ENCODE measurements around the gene PAPLN. TPM values are rescaled to one million over a fixed set of nuclear protein-coding genes. Genes with fewer than 3 reads are reported as not detected.

PAPLN gene
- total RNA-seq, 1 experiment from 2014 or later: 3.0 TPM

DNA sequence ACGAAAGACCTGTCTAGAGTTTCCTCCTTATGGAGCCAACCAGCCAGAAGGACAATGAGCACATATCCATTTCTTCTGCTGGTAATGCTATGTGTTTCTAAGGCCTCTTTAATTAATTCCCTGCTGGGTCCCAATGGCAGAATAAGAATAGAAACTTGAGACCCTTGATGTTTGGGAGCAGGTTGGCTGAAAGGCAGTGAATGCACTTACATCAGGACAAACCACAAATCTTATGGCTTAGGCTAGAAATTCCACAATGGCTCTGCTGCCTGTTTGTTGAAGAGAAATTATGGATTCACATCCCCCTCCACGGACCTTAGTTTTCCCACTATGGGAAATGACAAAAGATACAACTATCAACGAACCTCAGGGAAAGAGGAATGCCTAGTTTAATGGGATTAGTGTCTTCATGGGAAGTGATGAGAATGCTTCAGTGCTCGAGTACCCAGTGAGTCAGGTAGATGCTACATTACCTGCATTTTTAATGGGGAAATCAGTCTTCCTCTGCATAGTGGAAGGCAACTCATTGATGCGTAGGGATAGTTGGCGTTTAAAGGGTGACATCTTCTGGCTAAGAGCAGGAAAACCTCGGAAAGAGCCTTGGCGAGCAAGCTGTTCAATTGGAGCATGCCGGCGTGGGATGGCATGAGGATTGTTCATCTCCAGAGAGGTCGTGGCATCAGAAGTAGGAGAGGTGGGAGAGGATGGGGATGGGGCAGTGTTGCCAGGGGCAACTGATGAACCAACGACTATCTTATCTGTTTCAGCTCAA is 46.5 kb downstream of the PAPLN start:
- Mint-ChIP-seq H3K27ac (ENCODE audit: unreplicated experiment) (no peak overlapping the region), H3K36me3 (ENCODE audit: insufficient read depth, unreplicated experiment) (peaks cover 44% of the 10 kb centered on the region), H3K9me3 (ENCODE audit: unreplicated experiment) (no peaks in the 10 kb centered on the region), H3K4me3 (ENCODE audit: unreplicated experiment) (no peak overlapping the region), H3K4me1 (ENCODE audit: low read depth, unreplicated experiment) (peaks cover 6% of the 10 kb centered on the region), H3K27me3 (ENCODE audit: insufficient read depth, unreplicated experiment) (no peaks in the 10 kb centered on the region)
- ChIA-PET CTCF (interaction anchor here (0.6 to 1.2 kb wide), 2 partner anchors 110 to 188 kb away, joined by 3 read pairs; no protein-coding TSS in a partner anchor), POLR2A (no interaction called here)
- intact Hi-C loops (cut with micrococcal nuclease; ENCODE audit: unreplicated experiment): loop anchor here (5.0 kb wide), 2 partner anchors 46 to 189 kb away; partner anchors contain the start of gene PAPLN
- no TSS peak for BruUV-seq (replicated peaks)
- Histone ChIP-seq H3K27me3 (replicated peaks; ENCODE audit: control insufficient read depth, insufficient read depth, low read length) (no peaks in the 10 kb centered on the region), H3K4me1 (no peaks in the 10 kb centered on the region), H3K4me3 (ENCODE audit: low read depth, low read length) (no peak overlapping the region), H3K36me3 (ENCODE audit: control insufficient read depth, insufficient read depth, low read length) (peaks cover 2% of the 10 kb centered on the region), H3K9me3 (no peaks in the 10 kb centered on the region)
- no peak for DNase-seq
- TF ChIP-seq CTCF (IDR thresholded peaks at IDR 0.05; ENCODE audit: insufficient read depth in 1 of 2, low read depth in 1 of 2, low read length in 1 of 2, severe bottlenecking in 1 of 2, unreplicated experiment in 1 of 2): no peak

- H3K4me3 Mint-ChIP-seq (ENCODE audit: unreplicated experiment): no peak overlapping the region
- POLR2A ChIA-PET: no interaction called here
Observed at GRCh38 chr14:73285979-73286378, 48.7 kb downstream of the PAPLN start.

GRCh38 chr14:73286598-73286997 is 49.3 kb downstream of the PAPLN start:
- peaks cover 2% of the 10 kb centered on the region for H3K36me3 ChIP-seq (ENCODE audit: control insufficient read depth, insufficient read depth, low read length)
- DNase-seq: no peak
- H3K4me3 ChIP-seq (ENCODE audit: low read depth, low read length): no peak overlapping the region
- TF ChIP-seq CTCF (IDR thresholded peaks at IDR 0.05; ENCODE audit: insufficient read depth in 1 of 2, low read depth in 1 of 2, low read length in 1 of 2, severe bottlenecking in 1 of 2, unreplicated experiment in 1 of 2): no peak
- no peaks in the 10 kb centered on the region for H3K9me3 Mint-ChIP-seq (ENCODE audit: unreplicated experiment)
- H3K4me1 ChIP-seq: no peaks in the 10 kb centered on the region
- H3K27ac Mint-ChIP-seq (ENCODE audit: unreplicated experiment): no peak overlapping the region
- ChIA-PET POLR2A (no interaction called here), CTCF (interaction anchor here (0.6 kb wide), 1 partner anchor 188 kb away, joined by 5 read pairs; no protein-coding TSS in a partner anchor)
- no TSS peak for BruUV-seq (replicated peaks)
- peaks cover 34% of the 10 kb centered on the region for H3K36me3 Mint-ChIP-seq (ENCODE audit: insufficient read depth, unreplicated experiment)
- intact Hi-C loops (cut with micrococcal nuclease; ENCODE audit: unreplicated experiment): no loop called here
- H3K4me1 Mint-ChIP-seq (ENCODE audit: low read depth, unreplicated experiment): peaks cover 6% of the 10 kb centered on the region
- H3K4me3 Mint-ChIP-seq (ENCODE audit: unreplicated experiment): no peak overlapping the region
- no peaks in the 10 kb centered on the region for H3K27me3 ChIP-seq (replicated peaks; ENCODE audit: control insufficient read depth, insufficient read depth, low read length)
- H3K9me3 ChIP-seq: no peaks in the 10 kb centered on the region
- H3K27me3 Mint-ChIP-seq (ENCODE audit: insufficient read depth, unreplicated experiment): no peaks in the 10 kb centered on the region

More at GRCh38 chr14:73285979-73286378, 48.7 kb downstream of the PAPLN start:
- TF ChIP-seq CTCF (IDR thresholded peaks at IDR 0.05; ENCODE audit: insufficient read depth in 1 of 2, low read depth in 1 of 2, low read length in 1 of 2, severe bottlenecking in 1 of 2, unreplicated experiment in 1 of 2): no peak
- Histone ChIP-seq H3K4me1 (no peaks in the 10 kb centered on the region), H3K36me3 (ENCODE audit: control insufficient read depth, insufficient read depth, low read length) (peaks cover 2% of the 10 kb centered on the region), H3K9me3 (no peaks in the 10 kb centered on the region), H3K27me3 (replicated peaks; ENCODE audit: control insufficient read depth, insufficient read depth, low read length) (no peaks in the 10 kb centered on the region), H3K4me3 (ENCODE audit: low read depth, low read length) (no peak overlapping the region)
- Mint-ChIP-seq H3K36me3 (ENCODE audit: insufficient read depth, unreplicated experiment) (peaks cover 34% of the 10 kb centered on the region), H3K27ac (ENCODE audit: unreplicated experiment) (no peak overlapping the region), H3K27me3 (ENCODE audit: insufficient read depth, unreplicated experiment) (no peaks in the 10 kb centered on the region), H3K9me3 (ENCODE audit: unreplicated experiment) (no peaks in the 10 kb centered on the region), H3K4me1 (ENCODE audit: low read depth, unreplicated experiment) (peaks cover 6% of the 10 kb centered on the region)
- CTCF ChIA-PET: no interaction called here
- intact Hi-C loops (cut with micrococcal nuclease; ENCODE audit: unreplicated experiment): no loop called here
- BruUV-seq (replicated peaks): no TSS peak
- no peak for DNase-seq
